Activated T-cell treated with anti-CD3 and anti-CD28 coated beads, Interleukin-2, amount 50 U/mL, for 72 hours (primary cell): ENCODE results near the gene TGFB2. TPM values are rescaled to one million over a fixed set of nuclear protein-coding genes. Genes with fewer than 3 reads are reported as not detected.

Source experiments
- ATAC-seq, 2 donors: fragments of 150-1000 bp; cut with Tn5 transposase; replicated peaks in 1 of 2; 2 replicates each; pipeline ENCODE4 v1.10.0; 2021; ENCODE audit warnings: moderate library complexity in 2 of 2, mild to moderate bottlenecking in 1 of 2
- DNase-seq, 2 donors: peaks; one replicate each; pipeline ENCODE4 v3.0.0; 2021 to 2022; ENCODE audit warnings: mixed read lengths in 1 of 2
- H3K27ac Mint-ChIP-seq: one replicate; pipeline ENCODE4 v1.8.0; 2022; ENCODE audit warnings: mild to moderate bottlenecking, moderate library complexity, mixed read lengths
- H3K27me3 Mint-ChIP-seq: one replicate; pipeline ENCODE4 v1.8.0; 2022; ENCODE audit warnings: low read depth, mixed read lengths
- H3K36me3 Mint-ChIP-seq, 2 donors: one replicate each; pipeline ENCODE4 v1.8.0; 2022; ENCODE audit warnings: mixed read lengths in 2 of 2, mild to moderate bottlenecking in 1 of 2; ENCODE audit not compliant: insufficient read depth in 2 of 2
- H3K4me1 Mint-ChIP-seq: one replicate; pipeline ENCODE4 v1.8.0; 2022; ENCODE audit warnings: low read depth, mixed read lengths
- H3K4me3 Mint-ChIP-seq, 2 donors: one replicate each; pipeline ENCODE4 v1.8.0; 2022; ENCODE audit warnings: mild to moderate bottlenecking in 2 of 2, mixed read lengths in 2 of 2, moderate library complexity in 2 of 2
- H3K9me3 Mint-ChIP-seq, 2 donors: one replicate each; pipeline ENCODE4 v1.8.0; 2022; ENCODE audit warnings: mixed read lengths in 2 of 2
- total RNA-seq, 2 donors: library from RNA; stranded (reverse); gene quantifications; one replicate each; pipeline ENCODE4 v1.2.3, GENCODE V29; 2022

Gene TGFB2
- total RNA-seq, 2 donors from 2014 or later: not detected

DNA sequence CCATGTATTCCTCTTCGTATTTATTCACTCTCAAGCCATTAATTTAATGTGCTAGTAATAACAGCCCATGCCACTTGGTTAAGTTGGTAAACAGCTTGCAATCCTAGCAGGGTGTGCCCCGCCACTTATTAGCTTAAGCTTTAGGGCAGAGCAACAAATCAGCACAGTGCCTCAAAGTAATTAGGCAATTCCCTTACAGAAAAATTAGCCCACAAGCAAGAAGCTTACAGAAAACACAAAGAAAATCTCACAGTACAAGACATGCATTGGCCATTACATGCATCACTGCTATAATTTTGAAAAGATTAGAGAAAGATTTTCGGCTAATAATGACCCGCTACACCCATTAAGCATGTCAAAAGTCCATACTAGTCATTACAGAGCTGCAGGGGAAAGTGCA lies 47.6 kb downstream of the TGFB2 start:
- no peak for DNase-seq
- H3K27me3 Mint-ChIP-seq: peaks cover 38% of the 10 kb centered on the region
- no peaks in the 10 kb centered on the region for H3K36me3 Mint-ChIP-seq
- ATAC-seq: no peak
- no peak overlapping the region for H3K4me3 Mint-ChIP-seq
- no peaks in the 10 kb centered on the region for H3K4me1 Mint-ChIP-seq
- H3K27ac Mint-ChIP-seq: no peak overlapping the region
- no peaks in the 10 kb centered on the region for H3K9me3 Mint-ChIP-seq

DNA sequence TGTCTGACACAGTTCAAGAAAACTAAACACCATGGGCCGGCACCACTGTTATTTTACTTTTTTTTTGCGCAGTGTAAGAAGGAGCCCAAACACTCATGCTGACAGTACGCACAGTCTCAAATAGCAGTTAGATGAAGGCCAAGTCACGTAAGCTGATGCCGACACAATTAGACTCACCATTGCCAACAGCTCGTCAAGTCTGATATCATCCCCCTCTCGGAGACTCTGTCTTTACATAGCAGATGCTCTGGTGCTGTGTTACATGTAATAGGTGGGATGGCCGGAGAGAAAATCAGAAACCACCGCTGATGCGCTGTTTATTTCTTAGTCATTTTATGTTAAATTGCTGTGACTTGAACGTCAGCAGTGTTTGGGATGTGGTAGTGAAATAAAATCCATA lies 49.3 kb downstream of the TGFB2 start:
- Mint-ChIP-seq H3K27ac (no peak overlapping the region), H3K36me3 (no peaks in the 10 kb centered on the region), H3K4me3 (no peak overlapping the region), H3K9me3 (no peaks in the 10 kb centered on the region), H3K4me1 (no peaks in the 10 kb centered on the region), H3K27me3 (peaks cover 24% of the 10 kb centered on the region)
- ATAC-seq (no peak), DNase-seq (no peak)

DNA sequence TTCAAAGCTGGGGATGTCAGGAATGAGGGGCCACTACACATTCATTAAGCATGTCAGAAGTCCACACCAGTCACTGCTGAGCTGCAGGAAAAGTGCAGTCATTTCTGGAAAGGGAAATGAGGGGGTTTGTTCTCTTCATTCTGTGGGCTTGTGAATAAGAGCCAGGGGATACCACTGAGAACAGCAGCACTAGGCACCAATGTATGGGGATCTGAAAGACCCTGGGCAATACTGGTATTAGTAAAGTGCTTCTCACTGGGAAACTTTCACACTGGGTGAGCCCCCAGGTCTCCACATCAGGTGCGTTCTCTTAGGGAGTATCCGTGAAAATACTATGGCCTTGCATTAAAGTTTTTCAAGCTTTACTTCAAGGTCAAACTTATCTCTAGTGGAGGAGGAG lies 49.9 kb downstream of the TGFB2 start:
- Mint-ChIP-seq H3K27ac (no peak overlapping the region), H3K4me3 (no peak overlapping the region), H3K9me3 (no peaks in the 10 kb centered on the region), H3K36me3 (no peaks in the 10 kb centered on the region), H3K27me3 (peaks cover 25% of the 10 kb centered on the region), H3K4me1 (no peaks in the 10 kb centered on the region)
- no peak for DNase-seq
- no peak for ATAC-seq

DNA sequence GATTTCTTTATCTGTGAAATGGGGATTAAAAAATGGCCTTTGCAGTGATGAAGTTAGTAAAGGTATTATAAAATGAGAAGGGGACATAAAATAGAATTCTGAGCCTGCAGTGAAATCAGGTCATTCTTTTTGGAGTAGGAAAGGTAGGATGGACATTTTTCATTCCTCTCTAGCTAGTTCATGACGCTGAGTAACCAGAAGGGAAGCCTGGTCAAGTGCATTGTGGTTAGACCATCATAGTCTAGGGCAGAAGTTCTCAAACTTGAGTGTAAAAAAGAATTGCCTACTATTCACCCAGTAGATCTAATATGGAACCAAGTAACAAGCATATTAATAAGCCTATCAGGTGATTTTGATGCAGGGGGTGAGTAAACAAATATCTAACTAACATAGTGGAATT lies 50.8 kb downstream of the TGFB2 start:
- Mint-ChIP-seq H3K27me3 (peaks cover 26% of the 10 kb centered on the region), H3K9me3 (no peaks in the 10 kb centered on the region), H3K36me3 (no peaks in the 10 kb centered on the region), H3K27ac (no peak overlapping the region), H3K4me3 (no peak overlapping the region), H3K4me1 (no peaks in the 10 kb centered on the region)
- no peak for DNase-seq
- ATAC-seq: no peak

DNA sequence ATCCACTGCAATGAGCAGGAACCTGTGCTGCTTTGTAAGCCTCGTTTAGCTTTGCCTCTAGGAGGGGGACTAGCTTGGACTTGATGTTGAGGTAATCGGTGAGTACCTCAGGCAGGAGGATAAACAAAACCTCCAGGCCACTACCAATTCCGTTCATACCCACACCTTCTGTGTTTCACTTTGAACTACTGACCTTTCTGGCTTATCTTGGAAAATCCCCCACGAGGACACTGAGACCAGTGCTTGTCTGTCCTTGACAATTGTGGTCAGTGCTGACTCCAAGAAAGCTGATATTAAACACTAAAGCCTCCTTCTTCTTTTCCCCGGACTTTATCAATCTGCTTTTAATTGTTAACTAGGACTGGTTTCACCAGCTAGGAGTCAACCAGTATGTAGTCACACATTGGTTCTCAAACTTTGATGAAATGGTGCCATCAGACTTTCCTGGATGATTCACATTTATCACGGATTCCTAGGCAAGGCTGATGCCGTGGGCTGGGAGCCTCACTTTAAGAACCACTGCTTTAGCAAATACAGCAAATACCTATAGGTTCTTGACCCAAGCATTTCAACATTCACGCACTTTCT lies 52.7 kb downstream of the TGFB2 start:
- H3K27me3 Mint-ChIP-seq: peaks cover 14% of the 10 kb centered on the region
- no peak overlapping the region for H3K27ac Mint-ChIP-seq
- no peak overlapping the region for H3K4me3 Mint-ChIP-seq
- no peaks in the 10 kb centered on the region for H3K4me1 Mint-ChIP-seq
- no peaks in the 10 kb centered on the region for H3K9me3 Mint-ChIP-seq
- ATAC-seq: no peak
- no peaks in the 10 kb centered on the region for H3K36me3 Mint-ChIP-seq
- no peak for DNase-seq

DNA sequence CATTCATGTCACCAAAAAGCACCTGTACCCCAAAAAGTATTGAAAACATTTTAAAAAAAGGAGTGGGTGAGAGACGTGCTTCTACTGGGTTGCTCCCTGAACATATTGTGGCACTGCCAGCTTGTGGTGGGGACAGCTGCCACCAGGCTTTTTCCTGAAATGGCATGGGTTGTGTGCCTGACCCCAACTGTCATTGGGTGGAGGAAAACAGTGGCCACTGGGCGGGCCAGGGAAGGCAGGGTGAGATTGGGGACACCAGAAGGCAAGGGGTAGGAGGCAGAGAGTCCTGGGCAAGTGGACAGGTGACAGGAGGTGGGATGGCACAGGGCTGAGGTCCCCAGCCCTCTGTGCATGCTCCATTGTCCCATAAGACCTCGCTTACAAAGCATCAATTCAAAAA lies 55.5 kb downstream of the TGFB2 start:
- no peaks in the 10 kb centered on the region for H3K9me3 Mint-ChIP-seq
- ATAC-seq (no peak), DNase-seq (no peak)
- no peaks in the 10 kb centered on the region for H3K4me1 Mint-ChIP-seq
- H3K27ac Mint-ChIP-seq: no peak overlapping the region
- no peak overlapping the region for H3K4me3 Mint-ChIP-seq
- H3K27me3 Mint-ChIP-seq: peaks cover 8% of the 10 kb centered on the region
- no peaks in the 10 kb centered on the region for H3K36me3 Mint-ChIP-seq

DNA sequence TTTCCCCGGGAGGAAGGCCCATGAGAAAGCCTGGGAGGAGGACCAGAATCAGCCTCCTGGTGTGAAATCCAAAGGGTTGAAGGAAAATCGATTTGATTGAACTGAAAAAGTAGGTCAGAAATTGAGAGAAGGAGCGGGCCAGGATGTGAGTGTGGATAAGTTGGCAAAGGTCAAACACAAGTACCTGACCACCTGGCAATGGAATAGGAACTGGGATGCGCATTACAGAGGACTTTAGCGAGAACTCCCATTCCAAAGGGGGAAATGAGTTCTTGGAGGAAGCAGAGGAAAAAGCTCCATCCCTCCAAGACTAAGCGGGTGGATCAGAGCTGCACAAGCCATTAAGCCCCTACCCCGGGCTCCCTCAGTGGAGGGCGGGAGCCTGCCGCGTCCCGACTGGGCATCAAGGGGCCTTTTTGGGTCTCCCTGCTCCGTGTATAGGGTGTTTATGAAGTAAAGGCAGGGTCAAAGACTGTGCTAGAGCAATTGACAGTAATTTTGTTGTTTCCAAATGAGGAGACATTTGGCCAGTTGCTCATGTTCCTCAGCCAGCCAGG lies 56.4 kb downstream of the TGFB2 start:
- H3K36me3 Mint-ChIP-seq: no peaks in the 10 kb centered on the region
- H3K27ac Mint-ChIP-seq: no peak overlapping the region
- no peak for ATAC-seq
- peaks cover 8% of the 10 kb centered on the region for H3K27me3 Mint-ChIP-seq
- H3K9me3 Mint-ChIP-seq: no peaks in the 10 kb centered on the region
- DNase-seq: no peak
- H3K4me3 Mint-ChIP-seq: no peak overlapping the region
- no peaks in the 10 kb centered on the region for H3K4me1 Mint-ChIP-seq

DNA sequence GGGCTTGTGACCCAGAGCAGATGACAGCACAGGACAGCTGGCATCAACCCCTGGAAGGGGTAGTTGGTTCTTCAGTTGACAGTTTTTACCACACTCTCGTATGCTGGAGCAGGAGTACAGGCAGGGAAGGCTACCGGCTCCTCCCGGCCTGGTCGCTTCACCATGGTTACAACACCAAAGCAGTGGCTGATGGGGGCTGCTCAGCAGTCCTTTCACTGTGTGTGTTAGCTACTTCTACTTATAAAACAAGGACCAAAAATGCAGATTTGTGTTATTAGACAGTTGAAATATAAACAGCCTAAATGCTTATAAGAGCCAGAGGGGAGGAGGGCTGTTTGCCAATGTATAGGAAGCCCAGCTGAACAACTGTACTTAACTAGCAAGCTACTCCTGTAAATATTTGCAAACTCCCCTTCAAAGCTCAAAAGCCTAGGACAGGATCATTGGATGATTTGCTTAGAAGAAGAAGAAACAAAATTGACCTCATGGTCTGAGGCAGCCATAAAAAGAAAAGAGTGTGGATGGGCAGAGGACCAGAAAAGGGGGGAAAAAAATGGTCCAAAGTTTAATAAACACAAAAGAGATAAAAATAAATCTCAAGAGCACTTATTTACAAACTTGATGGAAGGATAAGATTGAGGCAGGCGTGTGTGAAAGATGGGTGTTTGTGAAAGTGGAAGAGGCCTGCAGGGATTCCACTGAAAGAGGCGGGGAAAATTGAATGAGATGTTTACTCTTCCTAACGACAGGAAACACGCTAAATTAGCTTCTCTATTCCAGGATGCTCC lies 57.1 kb downstream of the TGFB2 start:
- Mint-ChIP-seq H3K4me3 (no peak overlapping the region), H3K27ac (no peak overlapping the region), H3K27me3 (peaks cover 8% of the 10 kb centered on the region), H3K36me3 (no peaks in the 10 kb centered on the region), H3K4me1 (no peaks in the 10 kb centered on the region), H3K9me3 (no peaks in the 10 kb centered on the region)
- no peak for DNase-seq
- no peak for ATAC-seq

DNA sequence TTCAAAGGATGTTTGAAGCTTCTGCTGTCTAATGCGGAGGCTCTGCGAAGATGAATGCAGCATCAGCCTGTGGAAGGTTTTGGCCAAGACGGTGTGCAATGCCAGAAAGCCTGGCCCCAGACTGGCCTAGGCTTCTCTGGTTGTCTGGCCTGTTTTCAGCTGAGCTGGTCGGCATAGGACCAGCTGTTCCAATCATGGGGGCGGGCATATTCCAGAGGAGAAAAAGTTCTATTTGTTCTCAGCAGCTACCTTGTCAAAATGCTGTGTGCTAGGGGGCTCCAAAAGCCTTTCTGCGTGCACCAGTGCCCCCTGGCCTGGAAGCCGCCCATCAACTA lies 57.6 kb downstream of the TGFB2 start:
- no peaks in the 10 kb centered on the region for H3K9me3 Mint-ChIP-seq
- H3K27ac Mint-ChIP-seq: no peak overlapping the region
- H3K36me3 Mint-ChIP-seq: no peaks in the 10 kb centered on the region
- no peaks in the 10 kb centered on the region for H3K4me1 Mint-ChIP-seq
- H3K27me3 Mint-ChIP-seq: peaks cover 8% of the 10 kb centered on the region
- ATAC-seq (no peak), DNase-seq (no peak)
- H3K4me3 Mint-ChIP-seq: no peak overlapping the region

DNA sequence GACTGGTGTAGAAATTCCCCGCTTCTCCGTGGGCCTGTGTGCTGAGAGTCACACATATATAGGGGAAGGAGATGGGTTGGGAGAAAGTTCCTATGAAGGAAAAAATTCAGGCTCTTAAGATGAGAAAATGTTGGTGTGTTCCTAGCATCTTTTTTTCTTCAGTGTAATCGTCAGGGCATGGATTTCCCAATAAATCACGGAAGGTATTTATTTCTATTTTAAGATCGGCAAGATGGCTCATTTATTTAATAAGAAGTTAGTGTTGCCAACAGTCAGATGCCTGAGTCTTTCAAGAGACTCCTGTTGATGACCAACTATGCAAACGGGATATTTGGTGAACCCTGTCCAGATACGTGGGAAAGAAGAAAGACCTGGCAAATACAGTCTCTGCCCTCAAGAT lies 58.2 kb downstream of the TGFB2 start:
- H3K36me3 Mint-ChIP-seq: no peaks in the 10 kb centered on the region
- peaks cover 8% of the 10 kb centered on the region for H3K27me3 Mint-ChIP-seq
- H3K27ac Mint-ChIP-seq: no peak overlapping the region
- no peak overlapping the region for H3K4me3 Mint-ChIP-seq
- ATAC-seq (no peak), DNase-seq (no peak)
- H3K4me1 Mint-ChIP-seq: no peaks in the 10 kb centered on the region
- H3K9me3 Mint-ChIP-seq: no peaks in the 10 kb centered on the region

DNA sequence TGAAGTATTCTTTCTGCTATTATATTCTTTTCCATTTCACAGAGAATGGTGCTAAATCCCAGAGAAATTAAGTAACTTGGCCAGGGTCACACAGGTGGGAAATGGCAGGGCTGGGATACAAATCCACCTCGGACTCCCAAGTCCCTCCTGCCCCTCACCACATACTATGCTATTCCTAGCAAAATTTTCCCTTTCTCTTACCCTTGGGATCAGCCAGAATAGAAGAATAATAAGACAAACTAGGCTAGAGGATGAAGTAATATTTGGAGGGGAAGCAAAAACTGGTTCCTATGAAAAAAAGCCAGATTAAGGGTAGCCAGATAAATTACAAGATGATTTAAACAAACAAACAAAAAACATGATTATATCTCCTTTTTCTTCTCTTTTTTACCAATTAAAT lies 62.5 kb downstream of the TGFB2 start:
- H3K36me3 Mint-ChIP-seq: no peaks in the 10 kb centered on the region
- H3K27ac Mint-ChIP-seq: no peak overlapping the region
- no peak for DNase-seq
- H3K27me3 Mint-ChIP-seq: peaks cover 22% of the 10 kb centered on the region
- H3K9me3 Mint-ChIP-seq: no peaks in the 10 kb centered on the region
- ATAC-seq: no peak
- no peak overlapping the region for H3K4me3 Mint-ChIP-seq
- H3K4me1 Mint-ChIP-seq: no peaks in the 10 kb centered on the region

DNA sequence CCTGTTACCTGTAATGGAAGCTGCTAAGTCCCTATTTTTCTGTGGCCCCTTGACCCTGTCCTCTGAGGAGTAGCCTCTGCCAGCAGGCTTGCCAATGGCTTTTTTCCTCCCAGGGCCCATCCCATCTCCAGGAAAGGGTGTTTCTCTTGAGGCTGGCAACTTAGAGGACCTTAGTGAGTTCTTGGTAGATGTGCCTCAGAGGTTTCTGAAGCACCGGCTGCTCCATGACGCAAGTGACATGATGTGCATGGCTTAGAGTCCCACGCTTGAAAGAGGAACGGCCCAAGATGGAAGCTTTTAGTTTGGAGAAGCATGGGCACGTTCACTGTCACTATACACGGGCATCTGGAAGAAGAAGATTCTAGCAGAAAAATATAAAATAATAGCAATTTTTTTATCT lies 63.0 kb downstream of the TGFB2 start:
- Mint-ChIP-seq H3K9me3 (no peaks in the 10 kb centered on the region), H3K36me3 (no peaks in the 10 kb centered on the region), H3K27ac (no peak overlapping the region), H3K27me3 (peaks cover 22% of the 10 kb centered on the region), H3K4me1 (no peaks in the 10 kb centered on the region), H3K4me3 (no peak overlapping the region)
- ATAC-seq: no peak
- no peak for DNase-seq

DNA sequence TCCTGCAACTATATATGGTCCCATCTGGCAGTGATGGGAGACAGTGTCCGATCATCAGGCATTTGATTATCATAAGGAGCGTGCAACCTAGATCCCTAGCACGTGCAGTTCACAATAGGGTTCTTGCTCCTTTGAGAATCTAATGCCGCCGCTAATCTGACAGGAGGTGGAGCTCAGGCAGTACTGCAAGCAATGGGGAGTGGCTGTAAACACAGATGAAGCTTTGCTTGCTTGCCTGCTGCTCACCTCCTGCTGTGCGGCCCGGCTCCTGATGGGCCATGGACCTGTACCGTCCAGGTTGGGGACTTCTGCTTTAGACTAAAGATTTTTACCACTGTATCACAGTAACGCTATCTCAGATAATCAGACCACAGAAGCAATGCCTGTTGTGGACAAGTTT lies 63.8 kb downstream of the TGFB2 start:
- Mint-ChIP-seq H3K36me3 (no peaks in the 10 kb centered on the region), H3K4me1 (no peaks in the 10 kb centered on the region), H3K27ac (no peak overlapping the region), H3K4me3 (no peak overlapping the region), H3K27me3 (peaks cover 22% of the 10 kb centered on the region), H3K9me3 (no peaks in the 10 kb centered on the region)
- no peak for DNase-seq
- ATAC-seq: no peak
